PC-3 (cell line): ENCODE data around the gene ESCO1.

Experiments
- EZH2phosphoT487 ChIP-seq: fragments of 300-600 bp; sonication (generic); IDR thresholded peaks from 2 replicates; pipeline ENCODE4 v1.6.1; 2018; ENCODE audit warnings: mild to moderate bottlenecking, antibody characterized with exemption, low read length, borderline replicate concordance
- TF ChIP-seq, protein P1 (sequence below): fragments of 300-600 bp; sonication (generic); conservative IDR thresholded peaks from 2 replicates; pipeline ENCODE4 v1.5.1; 2017; ENCODE audit warnings: antibody characterized with exemption, low read depth, mild to moderate bottlenecking, low read length

DNA sequence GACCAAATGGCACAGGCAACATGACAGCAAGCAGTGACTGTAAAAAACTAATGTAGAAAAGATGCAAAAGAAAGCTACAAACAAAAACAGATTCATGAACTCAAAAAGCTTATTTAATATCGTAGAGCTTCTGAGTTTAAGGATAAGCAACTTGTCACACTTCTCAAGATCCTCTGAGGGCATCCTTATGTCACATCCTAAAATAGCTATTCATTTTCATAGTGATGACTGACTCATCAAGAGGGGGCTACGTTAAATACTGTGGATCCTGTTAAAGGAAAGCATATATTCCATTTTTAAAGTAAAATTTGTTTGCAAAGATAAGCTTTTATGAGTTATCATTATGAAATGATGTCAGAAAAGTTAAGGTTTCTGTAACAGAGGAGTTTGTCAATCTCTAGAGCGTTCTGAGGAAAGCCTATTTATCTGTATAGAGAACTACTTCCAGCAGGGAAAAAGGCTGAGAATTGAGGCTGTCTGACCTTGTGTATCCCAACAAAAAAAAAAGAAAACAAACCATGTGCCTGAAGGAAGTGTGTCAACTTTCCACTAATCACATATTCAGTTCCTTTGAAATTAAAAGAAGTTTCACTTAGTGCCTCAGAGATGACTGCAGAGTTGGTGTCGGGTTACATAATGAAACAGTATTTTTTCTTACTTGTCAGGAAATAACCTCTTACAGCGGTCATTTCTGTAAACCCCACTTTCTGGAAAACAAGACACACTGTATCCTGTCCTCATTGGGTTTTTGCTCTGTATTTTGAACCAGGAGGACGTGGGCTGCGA is 115.5 kb downstream of the ESCO1 start:
- no peak for TF ChIP-seq EZH2phosphoT487
- TF ChIP-seq, protein P1, sequence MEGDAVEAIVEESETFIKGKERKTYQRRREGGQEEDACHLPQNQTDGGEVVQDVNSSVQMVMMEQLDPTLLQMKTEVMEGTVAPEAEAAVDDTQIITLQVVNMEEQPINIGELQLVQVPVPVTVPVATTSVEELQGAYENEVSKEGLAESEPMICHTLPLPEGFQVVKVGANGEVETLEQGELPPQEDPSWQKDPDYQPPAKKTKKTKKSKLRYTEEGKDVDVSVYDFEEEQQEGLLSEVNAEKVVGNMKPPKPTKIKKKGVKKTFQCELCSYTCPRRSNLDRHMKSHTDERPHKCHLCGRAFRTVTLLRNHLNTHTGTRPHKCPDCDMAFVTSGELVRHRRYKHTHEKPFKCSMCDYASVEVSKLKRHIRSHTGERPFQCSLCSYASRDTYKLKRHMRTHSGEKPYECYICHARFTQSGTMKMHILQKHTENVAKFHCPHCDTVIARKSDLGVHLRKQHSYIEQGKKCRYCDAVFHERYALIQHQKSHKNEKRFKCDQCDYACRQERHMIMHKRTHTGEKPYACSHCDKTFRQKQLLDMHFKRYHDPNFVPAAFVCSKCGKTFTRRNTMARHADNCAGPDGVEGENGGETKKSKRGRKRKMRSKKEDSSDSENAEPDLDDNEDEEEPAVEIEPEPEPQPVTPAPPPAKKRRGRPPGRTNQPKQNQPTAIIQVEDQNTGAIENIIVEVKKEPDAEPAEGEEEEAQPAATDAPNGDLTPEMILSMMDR, result no peak
